Mesenchymal stem cell (in vitro differentiated cells and primary cell): Measurements from ENCODE around the gene MRNIP.
"Not testable (repeated sequence)": the region's sequence is repeated elsewhere in the genome, so short reads cannot be mapped to it uniquely, and the experiment has no call there.

Source experiments
- DNase-seq: peaks from one replicate; pipeline ENCODE4 v3.0.0-alpha.2; 2013
- H2AFZ ChIP-seq: one replicate; pipeline ENCODE4 v1.6.1; 2013; ENCODE audit warnings: low read depth, mild to moderate bottlenecking, control low read depth, inconsistent platforms, low read length, moderate library complexity
- H2AK5ac ChIP-seq: 2 replicates; pipeline ENCODE4 v1.6.1; 2013; ENCODE audit warnings: low read length, moderate library complexity, mild to moderate bottlenecking, inconsistent platforms; ENCODE audit not compliant: severe bottlenecking
- H2BK120ac ChIP-seq: one replicate; pipeline ENCODE4 v1.6.1; 2013; ENCODE audit warnings: low read depth, mild to moderate bottlenecking, inconsistent platforms, low read length, moderate library complexity
- H2BK12ac ChIP-seq, 2 experiments: one replicate each; pipeline ENCODE4 v1.6.1; 2013; ENCODE audit warnings: inconsistent platforms in 2 of 2, low read length in 2 of 2, mild to moderate bottlenecking in 2 of 2, moderate library complexity in 2 of 2, control low read depth in 1 of 2
- H2BK15ac ChIP-seq: one replicate; pipeline ENCODE4 v1.6.1; 2013; ENCODE audit warnings: mild to moderate bottlenecking, low read depth, inconsistent platforms; ENCODE audit not compliant: poor library complexity, severe bottlenecking
- H2BK5ac ChIP-seq: 2 replicates; pipeline ENCODE4 v1.6.1; 2013; ENCODE audit warnings: low read depth, mild to moderate bottlenecking, low read length, control low read depth, inconsistent platforms; ENCODE audit not compliant: poor library complexity, severe bottlenecking
- H3K14ac ChIP-seq, 2 experiments: one replicate each; pipeline ENCODE4 v1.6.1; 2013; ENCODE audit warnings: inconsistent platforms in 2 of 2, low read length in 2 of 2, control low read depth in 1 of 2, mild to moderate bottlenecking in 1 of 2, moderate library complexity in 1 of 2
- H3K18ac ChIP-seq, 2 experiments: one replicate each; pipeline ENCODE4 v1.6.1; 2013; ENCODE audit warnings: inconsistent platforms in 2 of 2, low read length in 2 of 2, control low read depth in 1 of 2, low read depth in 1 of 2, mild to moderate bottlenecking in 1 of 2
- H3K23ac ChIP-seq, 2 experiments: one replicate each; pipeline ENCODE4 v1.6.1; 2013; ENCODE audit warnings: inconsistent platforms in 2 of 2, low read length in 2 of 2, mild to moderate bottlenecking in 2 of 2, moderate library complexity in 2 of 2, control low read depth in 1 of 2
- H3K27ac ChIP-seq: 2 replicates; pipeline ENCODE4 v1.5.1; 2013; ENCODE audit warnings: mild to moderate bottlenecking, moderate library complexity, low read length, control low read depth, inconsistent platforms; ENCODE audit not compliant: poor library complexity, severe bottlenecking
- H3K27me3 ChIP-seq, 2 experiments: 2 replicates each; pipeline versions ENCODE4 v1.6.1 to v1.7.0; 2013; ENCODE audit warnings: low read length in 2 of 2, mild to moderate bottlenecking in 2 of 2, moderate library complexity in 2 of 2, control low read depth in 1 of 2, inconsistent platforms in 1 of 2; ENCODE audit not compliant: control insufficient read depth in 1 of 2, insufficient read depth in 1 of 2
- H3K36me3 ChIP-seq, 2 experiments: 2 replicates each; pipeline versions ENCODE4 v1.6.1 to v1.7.0; 2013; ENCODE audit warnings: low read length in 2 of 2, control low read depth in 1 of 2, inconsistent platforms in 1 of 2, low read depth in 1 of 2, mild to moderate bottlenecking in 1 of 2; ENCODE audit not compliant: insufficient read depth in 2 of 2, control insufficient read depth in 1 of 2
- H3K4ac ChIP-seq, 2 experiments: one replicate each; pipeline ENCODE4 v1.6.1; 2013; ENCODE audit warnings: inconsistent platforms in 2 of 2, low read length in 2 of 2, mild to moderate bottlenecking in 2 of 2, moderate library complexity in 2 of 2, control low read depth in 1 of 2, low read depth in 1 of 2
- H3K4me1 ChIP-seq: 2 replicates; pipeline ENCODE4 v1.6.1; 2013; ENCODE audit warnings: low read depth, low read length, control low read depth; ENCODE audit not compliant: control insufficient read depth, insufficient read depth
- H3K4me2 ChIP-seq: 2 replicates; pipeline ENCODE4 v1.6.1; 2013; ENCODE audit warnings: low read length, mild to moderate bottlenecking, inconsistent platforms; ENCODE audit not compliant: poor library complexity, severe bottlenecking
- H3K4me3 ChIP-seq, 2 experiments: 2 replicates each; pipeline versions ENCODE4 v1.5.1 to v1.7.0; 2013; ENCODE audit warnings: low read length in 2 of 2, mild to moderate bottlenecking in 2 of 2, control low read depth in 1 of 2, low read depth in 1 of 2; ENCODE audit not compliant: insufficient read depth in 1 of 2
- H3K79me1 ChIP-seq: replicated peaks from 2 replicates; pipeline ENCODE4 v1.6.1; 2013; ENCODE audit warnings: mild to moderate bottlenecking, control low read depth, low read length, inconsistent platforms; ENCODE audit not compliant: poor library complexity, severe bottlenecking
- H3K9ac ChIP-seq: 2 replicates; pipeline ENCODE4 v1.7.0; 2013; ENCODE audit warnings: mild to moderate bottlenecking, low read length, moderate library complexity
- H3K9me3 ChIP-seq: 2 replicates; pipeline ENCODE4 v1.7.0; 2013; ENCODE audit warnings: mild to moderate bottlenecking, low read length; ENCODE audit not compliant: control insufficient read depth
- H4K8ac ChIP-seq: one replicate; pipeline ENCODE4 v1.6.1; 2013; ENCODE audit warnings: inconsistent platforms, mild to moderate bottlenecking, low read length, moderate library complexity
- H4K91ac ChIP-seq: one replicate; pipeline ENCODE4 v1.6.1; 2013; ENCODE audit warnings: mild to moderate bottlenecking, low read length, inconsistent platforms
- WGBS: methylation state at CpG from one replicate; pipeline ENCODE4 v1.1.7; 2013; ENCODE audit warnings: mixed read lengths; 5-methylcytosine and 5-hydroxymethylcytosine counted together

MRNIP gene

GRCh38 chr5:179871533-179871932 lies 12.9 kb upstream of the MRNIP start:
- WGBS: 99% methylated on average over 10 of the region's 14 CpGs
- not testable (repeated sequence) for H4K91ac ChIP-seq, H2BK120ac ChIP-seq, H4K8ac ChIP-seq, H3K9me3 ChIP-seq, H2AK5ac ChIP-seq, H3K4me3 ChIP-seq, H3K4ac ChIP-seq, H3K9ac ChIP-seq, H2BK12ac ChIP-seq, H3K27ac ChIP-seq, H2BK15ac ChIP-seq, H3K18ac ChIP-seq, H2AFZ ChIP-seq, H3K23ac ChIP-seq, H3K14ac ChIP-seq, H3K4me2 ChIP-seq, H3K79me1 ChIP-seq, H3K4me1 ChIP-seq, H2BK5ac ChIP-seq, DNase-seq, H3K27me3 ChIP-seq
- peaks cover 91 to 94% of the 10 kb centered on the region in 2 experiments for H3K36me3 ChIP-seq

GRCh38 chr5:179870952-179871351 lies 12.3 kb upstream of the MRNIP start:
- Histone ChIP-seq H2BK5ac (no peak overlapping the region), H3K18ac (no peak overlapping the region), H2BK120ac (no peak overlapping the region), H3K4me2 (no peak overlapping the region), H2AFZ (no peak overlapping the region), H4K91ac (no peak overlapping the region), H3K36me3 (peaks cover 92 to 94% of the 10 kb centered on the region in 2 experiments), H3K14ac (no peak overlapping the region), H2BK15ac (no peak overlapping the region), H3K9me3 (no peaks in the 10 kb centered on the region), H3K23ac (no peak overlapping the region), H3K4ac (no peak overlapping the region), H2AK5ac (no peak overlapping the region), H3K9ac (no peak overlapping the region), H4K8ac (no peak overlapping the region), H2BK12ac (no peak overlapping the region), H3K27ac (no peak overlapping the region), H3K4me1 (peaks cover 9% of the 10 kb centered on the region), H3K4me3 (no peak overlapping the region), H3K27me3 (no peaks in the 10 kb centered on the region), H3K79me1 (peaks cover 6% of the 10 kb centered on the region)
- no peak for DNase-seq
- 94% methylated on average over 3 of the region's 3 CpGs for WGBS

GRCh38 chr5:179870403-179870903 lies 11.8 kb upstream of the MRNIP start:
- Histone ChIP-seq H3K9ac (no peak overlapping the region), H3K23ac (no peak overlapping the region), H3K27ac (no peak overlapping the region), H3K9me3 (no peaks in the 10 kb centered on the region), H2BK120ac (no peak overlapping the region), H3K4ac (no peak overlapping the region), H3K18ac (no peak overlapping the region), H3K4me2 (no peak overlapping the region), H4K91ac (no peak overlapping the region), H3K4me1 (peaks cover 9% of the 10 kb centered on the region), H2BK5ac (no peak overlapping the region), H3K4me3 (no peak overlapping the region), H3K14ac (no peak overlapping the region), H3K27me3 (no peaks in the 10 kb centered on the region), H4K8ac (no peak overlapping the region), H2BK15ac (no peak overlapping the region), H2BK12ac (no peak overlapping the region), H2AK5ac (no peak overlapping the region), H3K79me1 (peaks cover 4% of the 10 kb centered on the region), H2AFZ (no peak overlapping the region), H3K36me3 (peaks cover 92% of the 10 kb centered on the region in 2 experiments)
- WGBS: 94% methylated on average over 17 of the region's 17 CpGs
- peak; percentile 55 for DNase-seq

GRCh38 chr5:179869641-179870402 lies 11.2 kb upstream of the MRNIP start:
- 92% methylated on average over 16 of the region's 16 CpGs for WGBS
- no peak overlapping the region for H2BK5ac ChIP-seq
- no peak overlapping the region for H4K91ac ChIP-seq
- no peak overlapping the region for H2AFZ ChIP-seq
- no peak overlapping the region for H3K23ac ChIP-seq
- peaks cover 92% of the 10 kb centered on the region in 2 experiments for H3K36me3 ChIP-seq
- no peak overlapping the region for H3K27ac ChIP-seq
- H2BK120ac ChIP-seq: no peak overlapping the region
- H2BK12ac ChIP-seq: no peak overlapping the region
- no peak overlapping the region for H2AK5ac ChIP-seq
- H3K9ac ChIP-seq: no peak overlapping the region
- H3K4ac ChIP-seq: no peak overlapping the region
- peaks cover 3% of the 10 kb centered on the region for H3K79me1 ChIP-seq
- H3K14ac ChIP-seq: no peak overlapping the region
- H2BK15ac ChIP-seq: no peak overlapping the region
- no peak overlapping the region for H3K4me3 ChIP-seq
- H3K4me1 ChIP-seq: peaks cover 9% of the 10 kb centered on the region
- no peak overlapping the region for H4K8ac ChIP-seq
- no peak for DNase-seq
- H3K9me3 ChIP-seq: no peaks in the 10 kb centered on the region
- no peak overlapping the region for H3K18ac ChIP-seq
- H3K27me3 ChIP-seq: no peaks in the 10 kb centered on the region
- no peak overlapping the region for H3K4me2 ChIP-seq
